HG02884 (cell line): ENCODE data around the gene PPP1R12B.

Source experiments
- ATAC-seq: cut with Tn5 transposase; IDR thresholded peaks from one replicate; pipeline ENCODE4 v1.9.1; 2021; ENCODE audit warnings: mild to moderate bottlenecking, moderate library complexity; ENCODE audit not compliant: unreplicated experiment

PPP1R12B gene

GRCh38 chr1:202348509-202349205 lies at the start of gene PPP1R12B:
PPP1R12B (plus strand) TSS chr1:202348699; CDS start chr1:202348852, 153 bp downstream.
- ATAC-seq, result peak; percentile 96

GRCh38 chr1:202302166-202302565 lies 46.3 kb upstream of the PPP1R12B start:
- no peak for ATAC-seq

GRCh38 chr1:202304375-202304774 lies 44.1 kb upstream of the PPP1R12B start:
- ATAC-seq, result no peak

GRCh38 chr1:202305168-202305567 lies 43.3 kb upstream of the PPP1R12B start:
- ATAC-seq, result no peak

- no peak for ATAC-seq
These were observed 41.8 kb upstream of the PPP1R12B start for GRCh38 chr1:202306535-202307345.

GRCh38 chr1:202310071-202310725 lies 38.3 kb upstream of the PPP1R12B start:
- ATAC-seq, result no peak

GRCh38 chr1:202310746-202311145 lies 37.8 kb upstream of the PPP1R12B start:
- no peak for ATAC-seq

- no peak for ATAC-seq
These were observed 36.4 kb upstream of the PPP1R12B start for GRCh38 chr1:202311875-202312635.

- ATAC-seq, result no peak
These were observed 32.8 kb upstream of the PPP1R12B start for GRCh38 chr1:202315576-202316168.

GRCh38 chr1:202316186-202316585 lies 32.3 kb upstream of the PPP1R12B start:
- no peak for ATAC-seq

GRCh38 chr1:202317941-202318925 lies 30.3 kb upstream of the PPP1R12B start:
- no peak for ATAC-seq

- no peak for ATAC-seq
These were observed 29.0 kb upstream of the PPP1R12B start for GRCh38 chr1:202319381-202320080.

GRCh38 chr1:202320081-202320405 lies 28.5 kb upstream of the PPP1R12B start:
- no peak for ATAC-seq

GRCh38 chr1:202323731-202324130 lies 24.8 kb upstream of the PPP1R12B start:
- ATAC-seq, result no peak

GRCh38 chr1:202324646-202325045 lies 23.9 kb upstream of the PPP1R12B start:
- ATAC-seq, result no peak

GRCh38 chr1:202329891-202330290 lies 18.6 kb upstream of the PPP1R12B start:
- ATAC-seq, result no peak

- ATAC-seq, result no peak
These were observed 14.6 kb upstream of the PPP1R12B start for GRCh38 chr1:202333861-202334260.

GRCh38 chr1:202343652-202344349 lies 4.7 kb upstream of the PPP1R12B start:
- no peak for ATAC-seq
